ENCODE results near the gene FAM20C.

GRCh38 chr7:290554-291372 is 98.4 kb downstream of the FAM20C start:
- TF ChIP-seq NKRF (conservative IDR thresholded peaks at IDR 0.05) (no peak), CTCF (IDR thresholded peaks at IDR 0.05 in 2 of 3, conservative IDR thresholded peaks at IDR 0.05 in 1 of 3; ENCODE audit: control insufficient read depth in 2 of 3, extremely low read depth in 1 of 3, insufficient read depth in 1 of 3, low read depth in 3 of 3, low read length in 3 of 3) (no peak), SMAD1 (IDR thresholded peaks at IDR 0.05; ENCODE audit: low read depth, partially characterized antibody) (no peak)
